Left lobe of liver (tissue), 2 donors: ENCODE measurements around the gene MEST. TPM values are rescaled to one million over a fixed set of nuclear protein-coding genes. Genes with fewer than 3 reads are reported as not detected.
"Not testable (repeated sequence)": the region's sequence is repeated elsewhere in the genome, so short reads cannot be mapped to it uniquely, and the experiment has no call there.

Experiments used
- ATAC-seq: fragments of 200-7000 bp; cut with Tn5 transposase; one replicate; pipeline ENCODE4 v1.9.1; 2020; ENCODE audit warnings: mild to moderate bottlenecking, moderate library complexity
- DNase-seq: peaks from one replicate; pipeline ENCODE4 v3.0.0-alpha.2; 2020; ENCODE audit warnings: low spot score
- total RNA-seq: library from RNA; stranded (reverse); gene quantifications from one replicate; pipeline ENCODE4 v1.2.1, GENCODE V29; 2021
- donor health status: DM: no; HTN: no; CAD: no; lungs with moderate emphysema.
- donor health status: DM: no; HTN: yes; CAD: no.

The MEST gene
- total RNA-seq, 1 donor from 2014 or later, result 44.4 TPM

GRCh38 chr7:130483031-130483430 is 8.9 kb upstream of the MEST start:
- DNase-seq, result no peak
- no peak for ATAC-seq

DNA sequence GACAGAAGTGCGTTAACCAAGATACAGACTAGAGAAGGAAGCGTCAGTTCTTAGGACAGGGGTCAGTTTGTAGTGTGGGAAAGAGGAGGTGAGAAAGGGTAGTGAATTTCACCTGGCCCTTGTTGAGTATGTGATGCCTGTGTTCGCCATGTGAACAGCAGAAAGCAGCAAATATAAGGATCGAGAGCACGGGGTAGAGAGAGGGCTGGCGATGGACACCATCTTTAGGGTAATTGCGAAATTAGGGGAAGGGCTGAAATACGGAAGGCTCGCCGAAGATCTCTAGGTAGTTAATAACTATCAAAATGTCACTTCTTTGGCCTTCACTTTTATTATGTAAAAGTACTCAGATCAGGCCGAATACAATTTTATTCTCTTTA is 6.2 kb upstream of the MEST start:
- DNase-seq (no peak), ATAC-seq (no peak)

DNA sequence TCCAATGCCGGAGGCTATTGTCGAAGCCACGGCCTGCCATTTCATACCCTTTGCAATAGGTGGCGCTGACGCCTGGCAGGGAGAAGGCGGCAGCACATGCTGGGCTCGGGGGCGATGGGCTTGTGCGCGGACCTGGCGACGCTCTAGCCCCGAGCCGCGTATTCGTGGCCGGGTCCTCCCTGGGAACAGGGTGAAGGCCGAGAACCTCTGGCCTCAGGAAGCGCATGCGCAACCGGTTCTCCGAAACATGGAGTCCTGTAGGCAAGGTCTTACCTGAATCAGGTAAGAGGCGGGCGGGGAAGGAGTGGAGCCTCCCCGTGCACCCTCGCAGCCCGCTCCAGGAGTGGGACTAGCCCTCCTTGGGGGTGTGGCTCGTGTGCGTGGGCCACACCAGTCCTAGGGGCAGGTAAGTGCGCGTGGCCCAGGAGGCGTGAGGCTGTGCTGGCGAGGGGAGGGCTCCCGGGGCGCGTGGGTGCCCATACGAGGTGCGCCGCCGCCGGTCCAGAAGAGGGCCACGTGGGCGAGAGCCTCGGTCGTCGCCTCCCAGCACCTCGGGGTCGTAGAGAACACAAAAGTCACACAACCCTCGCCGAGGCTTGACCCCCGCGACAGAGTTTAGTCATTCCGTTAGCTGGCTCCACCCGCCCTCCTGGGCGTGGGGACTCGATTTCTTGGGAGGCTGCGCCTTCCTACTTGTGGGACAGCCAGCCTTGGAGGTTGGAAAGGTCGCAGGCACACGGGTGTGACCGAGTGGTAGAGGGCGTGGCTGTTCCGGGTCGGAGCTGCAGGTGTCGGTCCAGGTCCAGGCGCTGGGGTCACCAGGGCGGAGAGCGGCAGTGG is 5.6 kb upstream of the MEST start:
- ATAC-seq (peak; percentile 95), DNase-seq (peak; percentile 90)

GRCh38 chr7:130486954-130487436 is 4.9 kb upstream of the MEST start:
- no peak for DNase-seq
- ATAC-seq, result no peak

GRCh38 chr7:130488392-130489139 is 3.3 kb upstream of the MEST start:
- DNase-seq, result no peak
- no peak for ATAC-seq

DNA sequence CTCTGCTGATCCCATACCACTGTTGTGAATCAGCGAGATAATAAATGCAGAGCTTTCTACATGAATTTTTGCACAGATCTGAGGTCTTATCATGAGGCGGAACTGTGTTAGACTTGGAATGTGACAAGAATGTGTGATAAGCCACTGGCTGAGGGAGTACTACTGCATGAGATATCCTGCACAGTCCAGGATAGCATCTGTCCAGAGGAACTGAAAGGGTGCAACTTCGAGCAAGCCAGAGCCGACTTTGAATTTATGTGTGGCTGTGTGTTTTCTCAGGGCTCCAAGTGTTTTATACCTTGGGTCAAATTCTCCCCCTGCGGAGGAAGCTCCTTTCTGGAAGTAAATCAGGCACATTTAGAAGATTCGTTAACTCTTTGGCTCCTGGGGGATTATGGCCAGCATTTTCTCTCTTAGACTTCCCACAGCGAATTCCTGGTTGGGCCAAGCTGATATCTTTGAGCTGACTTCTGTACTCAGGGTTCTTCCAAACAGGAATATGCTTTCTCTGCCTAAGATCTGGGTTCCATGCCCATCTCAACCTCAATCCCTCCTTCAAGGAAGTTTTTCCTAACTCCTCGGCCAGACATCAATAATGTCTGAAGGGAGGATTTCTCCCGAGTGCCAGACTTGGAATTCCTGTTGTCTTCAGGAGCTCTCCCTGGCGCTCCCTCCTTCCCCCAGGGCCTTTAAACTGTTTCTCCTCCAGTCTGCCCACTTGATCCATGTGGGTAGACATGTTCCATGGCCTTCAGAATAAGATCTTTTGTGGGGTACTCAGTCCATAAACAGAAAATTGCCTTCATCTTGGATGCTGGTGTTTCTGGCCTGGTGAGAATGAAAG is 2.5 kb upstream of the MEST start:
- ATAC-seq (no peak), DNase-seq (no peak)

DNA sequence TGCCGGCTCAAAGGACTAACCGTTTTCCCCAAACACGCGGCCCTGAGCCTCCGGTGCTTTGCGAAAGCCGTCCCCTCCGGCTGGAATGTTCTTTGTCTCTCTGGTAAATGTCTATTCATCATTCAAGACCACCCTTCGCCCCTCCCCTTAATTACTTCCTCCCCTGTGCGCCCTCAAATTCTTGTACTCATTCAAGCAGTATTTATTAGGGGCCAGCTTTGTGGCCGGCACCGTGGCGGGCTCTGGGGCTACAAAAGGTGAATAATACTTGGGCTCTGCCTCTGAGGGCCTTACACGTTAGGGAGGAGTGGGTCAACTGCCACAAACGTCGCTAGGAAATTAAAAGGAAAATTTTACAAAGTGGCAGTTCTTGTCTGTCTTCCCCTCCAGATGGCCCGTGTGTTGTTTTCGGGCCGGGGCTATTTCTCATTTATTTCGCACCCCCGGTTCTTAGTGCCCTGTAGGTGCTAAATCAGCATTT is 1.5 kb upstream of the MEST start:
- no peak for ATAC-seq
- no peak for DNase-seq

DNA sequence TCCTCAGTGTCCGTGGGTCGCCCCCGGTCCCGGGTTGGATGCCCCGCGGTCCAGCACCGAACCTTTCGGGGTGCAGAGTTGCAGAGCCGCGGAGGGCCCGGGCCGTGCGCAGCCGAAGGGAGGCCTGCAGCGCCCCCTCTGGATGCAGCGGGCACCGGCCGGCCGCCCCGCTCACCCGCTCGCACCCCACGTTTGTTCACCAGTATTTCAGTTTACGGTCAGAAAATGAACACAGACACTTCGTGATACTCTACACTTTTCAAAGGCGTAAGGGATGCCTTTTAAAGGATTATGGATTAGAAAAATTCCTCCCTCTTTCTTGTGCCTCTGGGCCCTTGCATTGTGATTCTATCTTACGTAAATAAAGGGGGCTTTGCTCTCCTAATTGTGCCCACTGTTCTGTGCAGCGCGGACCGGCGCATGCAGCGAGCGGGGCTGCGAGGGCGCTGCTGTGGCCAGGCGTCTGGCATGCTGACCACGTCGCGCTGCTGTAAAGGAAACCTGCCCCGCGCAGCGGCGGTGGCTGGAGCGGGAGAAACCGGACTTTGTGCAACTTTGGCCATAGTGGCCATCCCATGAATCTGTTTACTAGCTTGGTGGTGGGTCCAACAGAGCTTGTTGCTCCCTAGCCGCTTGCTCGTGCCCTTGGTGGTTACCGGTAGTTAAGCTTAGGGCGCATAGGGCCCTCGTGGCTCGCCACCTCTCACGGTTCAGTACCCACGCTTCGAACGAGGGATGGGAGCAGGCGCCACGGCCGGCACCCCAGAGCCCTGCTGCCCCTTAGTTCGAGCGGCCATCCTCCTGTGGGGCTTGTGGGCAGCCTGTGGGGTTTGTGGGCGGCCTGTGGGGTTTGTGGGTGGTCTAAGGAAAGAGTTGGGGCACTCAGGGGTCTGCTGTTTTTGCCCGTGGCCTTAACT is 739 bp upstream of the MEST start:
- DNase-seq (peak; percentile 59), ATAC-seq (peak; percentile 55)

DNA sequence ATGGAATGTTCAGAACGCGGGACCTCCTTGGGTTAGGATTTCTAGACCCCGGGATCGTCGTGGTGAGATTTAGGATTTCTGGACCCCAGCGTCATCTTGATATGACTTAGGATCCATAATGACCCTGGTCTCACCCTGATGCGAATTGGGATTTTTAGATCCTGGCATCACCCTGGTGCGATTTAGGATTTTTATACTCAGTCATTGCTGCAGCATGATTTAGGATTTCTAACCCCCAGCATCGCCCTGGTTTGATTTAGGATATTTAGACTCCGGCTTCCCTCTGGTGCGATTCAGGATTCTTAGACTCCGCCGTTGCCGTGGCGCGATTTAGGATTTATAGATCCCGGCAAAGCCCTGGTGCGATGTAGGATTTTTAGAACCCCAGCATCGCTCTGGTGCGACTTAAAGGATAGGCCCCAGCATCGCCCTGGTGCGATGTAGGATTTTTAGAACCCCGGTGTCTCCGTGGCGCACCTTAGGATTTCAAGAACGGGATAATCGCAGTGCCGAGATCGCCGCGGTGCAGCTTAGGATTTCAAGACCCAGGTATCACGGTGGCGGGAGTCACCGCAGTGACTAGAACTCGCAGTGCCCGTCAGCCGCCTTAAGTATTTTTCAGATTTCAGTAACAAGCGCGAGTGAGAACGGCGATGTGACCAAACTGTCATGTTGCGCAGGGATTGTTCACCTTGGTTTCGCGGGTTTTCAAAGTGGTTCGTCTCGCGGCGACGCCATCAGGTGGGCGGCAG is 814 bp downstream of the MEST start:
- ATAC-seq (no peak), DNase-seq (no peak)

GRCh38 chr7:130493275-130493873 is 1.5 kb downstream of the MEST start:
- DNase-seq (no peak), ATAC-seq (peak; percentile 17)

DNA sequence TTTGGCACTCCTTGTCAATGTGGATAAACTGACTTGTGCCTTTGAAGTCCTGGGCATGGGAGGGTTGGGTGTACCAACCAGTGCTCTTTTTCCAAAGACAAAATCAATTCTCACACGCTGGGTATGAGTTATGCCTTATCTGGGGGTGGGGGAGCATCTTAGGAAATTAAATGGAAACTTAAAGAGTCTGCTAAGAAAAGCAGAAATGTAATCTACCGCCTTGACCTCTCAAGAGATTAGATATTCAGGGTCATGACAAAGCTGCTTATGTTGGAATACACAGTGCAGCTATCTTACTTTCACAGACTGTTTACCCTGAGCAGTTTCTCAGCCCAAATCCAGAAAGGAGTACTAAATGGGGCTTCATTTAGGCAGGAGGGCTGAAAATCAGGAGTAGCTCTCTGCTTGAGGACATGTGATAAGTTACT is 2.6 kb downstream of the MEST start:
- ATAC-seq (no peak), DNase-seq (no peak)

DNA sequence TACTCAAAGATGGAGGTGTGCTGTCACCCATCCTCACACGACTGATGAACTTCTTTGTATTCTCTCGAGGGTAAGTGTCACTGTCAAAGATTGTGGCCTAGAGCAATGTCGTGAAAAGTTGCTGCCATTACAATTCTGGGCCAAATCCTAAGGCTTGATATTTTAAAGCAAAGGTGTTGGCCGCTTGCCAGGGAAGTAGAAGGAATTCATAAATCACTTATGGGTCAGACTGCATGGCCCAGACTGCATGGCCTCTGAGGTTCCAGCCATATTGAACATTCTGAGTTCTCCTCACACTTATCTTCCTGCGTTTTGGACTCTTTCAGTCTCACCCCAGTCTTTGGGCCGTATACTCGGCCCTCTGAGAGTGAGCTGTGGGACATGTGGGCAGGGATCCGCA is 8.6 kb downstream of the MEST start:
- no peak for ATAC-seq
- no peak for DNase-seq

DNA sequence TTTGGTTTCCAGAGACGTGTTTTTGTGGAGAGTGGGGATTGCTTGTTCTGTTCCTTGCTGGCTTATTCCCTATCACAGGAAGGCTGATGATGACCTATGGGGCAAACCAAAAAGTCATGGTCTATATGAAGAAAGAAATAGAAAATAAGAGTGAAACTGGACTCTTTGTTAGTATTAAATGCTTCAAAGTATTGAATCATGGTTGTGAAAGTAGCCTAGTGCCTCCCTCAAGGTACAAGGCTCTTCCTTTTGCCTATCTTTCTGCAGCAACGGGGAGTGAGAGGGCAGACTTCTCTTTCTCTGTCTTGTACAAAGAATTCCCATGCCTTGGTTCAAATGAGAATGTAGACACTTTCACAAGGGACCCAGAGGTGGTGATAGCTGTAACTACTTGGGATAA is 9.0 kb downstream of the MEST start:
- DNase-seq, result no peak
- ATAC-seq, result no peak

DNA sequence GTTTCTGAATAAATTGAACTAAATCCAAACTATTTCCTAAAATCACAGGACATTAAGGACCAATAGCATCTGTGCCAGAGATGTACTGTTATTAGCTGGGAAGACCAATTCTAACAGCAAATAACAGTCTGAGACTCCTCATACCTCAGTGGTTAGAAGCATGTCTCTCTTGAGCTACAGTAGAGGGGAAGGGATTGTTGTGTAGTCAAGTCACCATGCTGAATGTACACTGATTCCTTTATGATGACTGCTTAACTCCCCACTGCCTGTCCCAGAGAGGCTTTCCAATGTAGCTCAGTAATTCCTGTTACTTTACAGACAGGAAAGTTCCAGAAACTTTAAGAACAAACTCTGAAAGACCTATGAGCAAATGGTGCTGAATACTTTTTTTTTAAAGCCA is 13.9 kb downstream of the MEST start:
- DNase-seq, result no peak
- ATAC-seq, result no peak

- ATAC-seq (no peak), DNase-seq (no peak)
Observed at GRCh38 chr7:130506358-130506757, 14.5 kb downstream of the MEST start.

DNA sequence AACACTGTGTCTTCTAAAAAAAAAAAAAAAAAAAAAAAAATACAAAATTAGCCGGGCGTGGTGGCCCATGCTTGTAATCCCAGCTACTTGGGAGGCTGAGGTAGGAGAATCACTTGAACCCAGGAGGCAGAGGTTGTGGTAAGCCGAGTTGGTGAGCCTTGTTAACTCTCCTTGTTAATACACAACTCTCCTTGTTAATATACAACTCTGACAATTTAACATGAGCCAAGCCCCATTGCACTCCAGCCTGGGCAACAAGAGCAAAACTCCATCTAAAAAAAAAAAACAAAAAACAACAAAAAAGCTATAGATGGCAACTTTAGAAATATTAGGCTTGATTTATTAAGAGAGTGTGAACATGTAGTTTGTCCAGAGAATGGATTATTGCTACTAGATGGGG is 20.2 kb downstream of the MEST start:
- ATAC-seq, result peak; percentile 92
- DNase-seq, result not testable (repeated sequence)

- no peak for ATAC-seq
- DNase-seq, result no peak
Observed at GRCh38 chr7:130513447-130513846, 21.6 kb downstream of the MEST start.

- ATAC-seq (no peak), DNase-seq (no peak)
Observed at GRCh38 chr7:130515315-130516040, 23.6 kb downstream of the MEST start.
